Panc1 (cell line): Measurements from ENCODE around the gene G6PC3. TPM values are rescaled to one million over a fixed set of nuclear protein-coding genes. Genes with fewer than 3 reads are reported as not detected.
A peak's percentile ranks its signal among the peaks of the same experiment; 100 is the strongest.
"Not testable (repeated sequence)": the region's sequence is repeated elsewhere in the genome, so short reads cannot be mapped to it uniquely, and the experiment has no call there.

ENCODE experiments used
- ATAC-seq: fragments of 200-7000 bp; cut with Tn5 transposase; 2 replicates; pipeline ENCODE4 v1.9.1; 2020; ENCODE audit warnings: mild to moderate bottlenecking, moderate library complexity
- BruUV-seq: library from RNA; stranded (reverse); fragments of 400-500 nt; replicated peaks from 2 replicates; lab custom pipeline; 2021; lab: Mats Ljungman, UMichigan
- CTCF ChIA-PET: fragments of 300-600 bp; sonication (Branson Sonifier 250); formaldehyde crosslinking; loops from one replicate; lab custom pipeline; 2022; ENCODE audit warnings: antibody characterized with exemption; lab: Charles Lee
- POLR2A ChIA-PET: fragments of 300-600 bp; sonication (Branson Sonifier 250); formaldehyde crosslinking; loops from one replicate; lab custom pipeline; 2022; ENCODE audit warnings: antibody characterized with exemption; lab: Charles Lee
- DNase-seq: peaks from one replicate; pipeline ENCODE4 v3.0.0-alpha.2; 2010; ENCODE audit warnings: low read depth, low spot score
- H3K27ac ChIP-seq: 2 replicates; pipeline ENCODE4 v1.5.1; 2011; ENCODE audit warnings: mild to moderate bottlenecking, low read length, inconsistent platforms
- H3K27me3 ChIP-seq: fragments of 200-500 bp; sonication (Bioruptor generic); 2 replicates; pipeline ENCODE4 v1.6.0; 2014; ENCODE audit warnings: low read length, inconsistent platforms; ENCODE audit not compliant: control insufficient read depth, insufficient read depth
- H3K36me3 ChIP-seq: fragments of 200-500 bp; sonication (Bioruptor generic); 2 replicates; pipeline ENCODE4 v1.5.1; 2014; ENCODE audit warnings: inconsistent platforms, mild to moderate bottlenecking, low read length, moderate library complexity; ENCODE audit not compliant: control insufficient read depth, insufficient read depth
- H3K4me1 ChIP-seq: 2 replicates; pipeline ENCODE4 v1.5.1; 2011; ENCODE audit warnings: inconsistent platforms, mild to moderate bottlenecking, low read length, moderate library complexity; ENCODE audit not compliant: control insufficient read depth, insufficient read depth
- H3K4me3 ChIP-seq, 2 experiments: 2 replicates each; pipeline ENCODE4 v1.5.1; 2011 to 2012; ENCODE audit warnings: low read depth in 2 of 2, low read length in 2 of 2, mild to moderate bottlenecking in 2 of 2, inconsistent platforms in 1 of 2, moderate library complexity in 1 of 2
- H3K9me3 ChIP-seq: fragments of 200-500 bp; sonication (Bioruptor generic); 2 replicates; pipeline ENCODE4 v1.5.1; 2014; ENCODE audit warnings: low read depth, mild to moderate bottlenecking, inconsistent platforms, low read length, moderate library complexity; ENCODE audit not compliant: control insufficient read depth, insufficient read depth
- POLR2AphosphoS5 ChIP-seq: IDR thresholded peaks from 2 replicates; pipeline ENCODE4 v1.6.1; 2012; ENCODE audit warnings: mild to moderate bottlenecking, low read depth, low read length, moderate library complexity
- SIN3A ChIP-seq: IDR thresholded peaks from 2 replicates; pipeline ENCODE4 v1.6.1; 2012; ENCODE audit warnings: low read depth, mild to moderate bottlenecking, low read length, moderate library complexity, borderline replicate concordance; ENCODE audit not compliant: insufficient read depth
- TCF7L2 ChIP-seq: IDR thresholded peaks from 2 replicates; pipeline ENCODE4 v1.6.1; 2011; ENCODE audit warnings: mild to moderate bottlenecking, low read depth, low read length, inconsistent platforms
- in situ Hi-C: cut with HindIII; loops from 2 replicates; pipeline ENCODE4 v1.10.0; 2016; ENCODE audit warnings: low sequenced_read_pairs, low pct_unique_long_range_greater_than_20kb
- intact Hi-C: fragments of 100-400 bp; cut with micrococcal nuclease; formaldehyde crosslinking; loops from one replicate; pipeline ENCODE4 v1.10.0; 2022; ENCODE audit not compliant: unreplicated experiment
- total RNA-seq: library from RNA; stranded (reverse); gene quantifications from one replicate; pipeline ENCODE4 v1.2.1, GENCODE V29; 2021; ENCODE audit not compliant: unreplicated experiment
- TF ChIP-seq, protein P1 (sequence below), 2 experiments: IDR thresholded peaks; 2 replicates each; pipeline ENCODE4 v1.6.1; 2011 to 2012; ENCODE audit warnings: low read depth in 2 of 2, control low read depth in 1 of 2, low read length in 1 of 2, mild to moderate bottlenecking in 1 of 2, moderate library complexity in 1 of 2; ENCODE audit not compliant: insufficient read depth in 1 of 2
- TF ChIP-seq, protein P2 (sequence below): fragments of 450-650 bp; IDR thresholded peaks from 2 replicates; pipeline ENCODE4 v1.5.1; 2017; ENCODE audit warnings: mild to moderate bottlenecking

G6PC3 gene
- total RNA-seq, 1 experiment from 2014 or later = 42.7 TPM

DNA sequence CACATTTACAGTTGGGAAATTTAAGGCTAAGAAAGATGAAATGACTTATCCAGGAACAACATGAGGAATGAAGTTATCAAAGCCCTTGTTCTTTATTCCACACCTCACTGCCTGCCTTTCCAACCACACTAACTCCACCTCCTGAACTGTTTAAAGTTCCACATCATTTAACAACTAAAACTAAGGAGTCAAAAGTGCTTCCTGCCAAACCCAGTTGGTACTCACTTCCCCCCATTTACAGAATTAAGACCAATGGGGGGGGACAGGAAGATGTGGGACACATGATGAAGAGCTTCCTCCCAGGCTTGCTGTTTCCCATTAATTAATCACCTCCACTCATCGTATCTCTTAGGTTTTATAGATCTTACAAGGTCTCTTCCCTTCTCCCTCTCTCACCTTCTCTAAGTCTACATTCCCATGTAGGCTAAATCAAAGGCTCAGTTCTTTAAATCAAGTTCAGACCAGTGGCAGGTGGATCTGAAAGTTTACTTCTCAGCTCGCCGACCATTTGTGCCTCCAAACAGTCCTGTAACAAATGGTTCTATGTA is 36.6 kb upstream of the G6PC3 start:
- intact Hi-C loops (no loop called here), in situ Hi-C loops (no loop called here)
- Histone ChIP-seq H3K27ac (no peak overlapping the region), H3K36me3 (peaks cover 6% of the 10 kb centered on the region), H3K9me3 (no peaks in the 10 kb centered on the region), H3K4me3 (no peak overlapping the region), H3K4me1 (no peaks in the 10 kb centered on the region), H3K27me3 (no peaks in the 10 kb centered on the region)
- no peak for DNase-seq
- TF ChIP-seq, protein P1, sequence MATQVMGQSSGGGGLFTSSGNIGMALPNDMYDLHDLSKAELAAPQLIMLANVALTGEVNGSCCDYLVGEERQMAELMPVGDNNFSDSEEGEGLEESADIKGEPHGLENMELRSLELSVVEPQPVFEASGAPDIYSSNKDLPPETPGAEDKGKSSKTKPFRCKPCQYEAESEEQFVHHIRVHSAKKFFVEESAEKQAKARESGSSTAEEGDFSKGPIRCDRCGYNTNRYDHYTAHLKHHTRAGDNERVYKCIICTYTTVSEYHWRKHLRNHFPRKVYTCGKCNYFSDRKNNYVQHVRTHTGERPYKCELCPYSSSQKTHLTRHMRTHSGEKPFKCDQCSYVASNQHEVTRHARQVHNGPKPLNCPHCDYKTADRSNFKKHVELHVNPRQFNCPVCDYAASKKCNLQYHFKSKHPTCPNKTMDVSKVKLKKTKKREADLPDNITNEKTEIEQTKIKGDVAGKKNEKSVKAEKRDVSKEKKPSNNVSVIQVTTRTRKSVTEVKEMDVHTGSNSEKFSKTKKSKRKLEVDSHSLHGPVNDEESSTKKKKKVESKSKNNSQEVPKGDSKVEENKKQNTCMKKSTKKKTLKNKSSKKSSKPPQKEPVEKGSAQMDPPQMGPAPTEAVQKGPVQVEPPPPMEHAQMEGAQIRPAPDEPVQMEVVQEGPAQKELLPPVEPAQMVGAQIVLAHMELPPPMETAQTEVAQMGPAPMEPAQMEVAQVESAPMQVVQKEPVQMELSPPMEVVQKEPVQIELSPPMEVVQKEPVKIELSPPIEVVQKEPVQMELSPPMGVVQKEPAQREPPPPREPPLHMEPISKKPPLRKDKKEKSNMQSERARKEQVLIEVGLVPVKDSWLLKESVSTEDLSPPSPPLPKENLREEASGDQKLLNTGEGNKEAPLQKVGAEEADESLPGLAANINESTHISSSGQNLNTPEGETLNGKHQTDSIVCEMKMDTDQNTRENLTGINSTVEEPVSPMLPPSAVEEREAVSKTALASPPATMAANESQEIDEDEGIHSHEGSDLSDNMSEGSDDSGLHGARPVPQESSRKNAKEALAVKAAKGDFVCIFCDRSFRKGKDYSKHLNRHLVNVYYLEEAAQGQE (IDR thresholded peaks at IDR 0.05; ENCODE audit: insufficient read depth in 1 of 2, low read depth in 2 of 2, low read length in 1 of 2) = no peak
- TF ChIP-seq SIN3A = no peak
- TF ChIP-seq POLR2AphosphoS5 = no peak
- TF ChIP-seq, protein P2, sequence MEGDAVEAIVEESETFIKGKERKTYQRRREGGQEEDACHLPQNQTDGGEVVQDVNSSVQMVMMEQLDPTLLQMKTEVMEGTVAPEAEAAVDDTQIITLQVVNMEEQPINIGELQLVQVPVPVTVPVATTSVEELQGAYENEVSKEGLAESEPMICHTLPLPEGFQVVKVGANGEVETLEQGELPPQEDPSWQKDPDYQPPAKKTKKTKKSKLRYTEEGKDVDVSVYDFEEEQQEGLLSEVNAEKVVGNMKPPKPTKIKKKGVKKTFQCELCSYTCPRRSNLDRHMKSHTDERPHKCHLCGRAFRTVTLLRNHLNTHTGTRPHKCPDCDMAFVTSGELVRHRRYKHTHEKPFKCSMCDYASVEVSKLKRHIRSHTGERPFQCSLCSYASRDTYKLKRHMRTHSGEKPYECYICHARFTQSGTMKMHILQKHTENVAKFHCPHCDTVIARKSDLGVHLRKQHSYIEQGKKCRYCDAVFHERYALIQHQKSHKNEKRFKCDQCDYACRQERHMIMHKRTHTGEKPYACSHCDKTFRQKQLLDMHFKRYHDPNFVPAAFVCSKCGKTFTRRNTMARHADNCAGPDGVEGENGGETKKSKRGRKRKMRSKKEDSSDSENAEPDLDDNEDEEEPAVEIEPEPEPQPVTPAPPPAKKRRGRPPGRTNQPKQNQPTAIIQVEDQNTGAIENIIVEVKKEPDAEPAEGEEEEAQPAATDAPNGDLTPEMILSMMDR = no peak
- no peak for TF ChIP-seq TCF7L2
- ATAC-seq = no peak
- TSS peak; percentile 12 for BruUV-seq
- POLR2A ChIA-PET = no interaction called here
- CTCF ChIA-PET = no interaction called here

- ATAC-seq, H3K9me3 ChIP-seq, POLR2A ChIA-PET, BruUV-seq, H3K27ac ChIP-seq, H3K4me3 ChIP-seq, H3K27me3 ChIP-seq, H3K36me3 ChIP-seq, intact Hi-C loops, in situ Hi-C loops, CTCF ChIA-PET, H3K4me1 ChIP-seq, DNase-seq: not testable (repeated sequence)
These were observed 35.8 kb upstream of the G6PC3 start for GRCh38 chr17:44034688-44035087.

- H3K27ac ChIP-seq = no peak overlapping the region
- H3K27me3 ChIP-seq = no peaks in the 10 kb centered on the region
- H3K36me3 ChIP-seq = peaks cover 6% of the 10 kb centered on the region
- no peaks in the 10 kb centered on the region for H3K4me1 ChIP-seq
- no peak overlapping the region for H3K4me3 ChIP-seq
- TF ChIP-seq, protein P2 = no peak
- no peak for TF ChIP-seq POLR2AphosphoS5
- TF ChIP-seq TCF7L2 = no peak
- no peak for TF ChIP-seq SIN3A
- TF ChIP-seq, protein P1 (IDR thresholded peaks at IDR 0.05; ENCODE audit: insufficient read depth in 1 of 2, low read depth in 2 of 2, low read length in 1 of 2) = no peak
- no TSS peak for BruUV-seq
- POLR2A ChIA-PET = no interaction called here
- no peak for DNase-seq
- no peaks in the 10 kb centered on the region for H3K9me3 ChIP-seq
- in situ Hi-C loops (no loop called here), intact Hi-C loops (no loop called here)
- CTCF ChIA-PET = no interaction called here
- ATAC-seq = no peak
These were observed 33.1 kb upstream of the G6PC3 start for GRCh38 chr17:44037471-44037870.
